PC-9 (cell line): ENCODE data around the gene CCL19. TPM values are rescaled to one million over a fixed set of nuclear protein-coding genes. Genes with fewer than 3 reads are reported as not detected.

ENCODE experiments used
- BruUV-seq: library from RNA; stranded (reverse); fragments of 400-500 nt; replicated peaks from 2 replicates; lab custom pipeline; 2021; lab: Mats Ljungman, UMichigan
- CTCF ChIA-PET: fragments of 300-600 bp; sonication (Branson Sonifier 250); formaldehyde crosslinking; loops from one replicate; lab custom pipeline; 2022; ENCODE audit warnings: antibody characterized with exemption; lab: Charles Lee
- POLR2A ChIA-PET: fragments of 300-600 bp; sonication (Branson Sonifier 250); formaldehyde crosslinking; loops from one replicate; lab custom pipeline; 2022; ENCODE audit warnings: antibody characterized with exemption; ENCODE audit not compliant: unreplicated experiment; lab: Charles Lee
- DNase-seq, 2 experiments: peaks; one replicate each; pipeline versions ENCODE4 v3.0.0 to v3.0.0-alpha.2; 2015 to 2022; ENCODE audit warnings: mixed read lengths in 1 of 2
- H2AFZ ChIP-seq: fragments of 200-600 bp; sonication (generic); 2 replicates; pipeline ENCODE4 v1.8.1; 2017; ENCODE audit warnings: antibody characterized with exemption
- H3F3A ChIP-seq: fragments of 200-600 bp; sonication (generic); 2 replicates; pipeline ENCODE4 v1.8.1; 2017; ENCODE audit warnings: antibody characterized with exemption, mild to moderate bottlenecking, low read depth; ENCODE audit not compliant: insufficient read depth
- H3K27ac ChIP-seq: fragments of 200-600 bp; sonication (generic); 2 replicates; pipeline ENCODE4 v1.6.1; 2016; ENCODE audit warnings: mixed run types
- H3K27me3 ChIP-seq: fragments of 200-600 bp; sonication (generic); 2 replicates; pipeline ENCODE4 v1.6.1; 2016; ENCODE audit warnings: low read depth, mixed run types; ENCODE audit not compliant: insufficient read depth
- H3K36me3 ChIP-seq: fragments of 200-600 bp; sonication (generic); 2 replicates; pipeline ENCODE4 v1.6.1; 2016; ENCODE audit warnings: low read depth, mixed run types
- H3K4me1 ChIP-seq: fragments of 200-600 bp; sonication (generic); replicated peaks from 2 replicates; pipeline ENCODE4 v1.6.1; 2016; ENCODE audit warnings: mixed run types; ENCODE audit not compliant: insufficient read depth
- H3K4me2 ChIP-seq: fragments of 200-600 bp; sonication (generic); 2 replicates; pipeline ENCODE4 v1.6.1; 2017; ENCODE audit warnings: mixed run types
- H3K4me3 ChIP-seq: fragments of 200-600 bp; sonication (generic); 2 replicates; pipeline ENCODE4 v1.6.1; 2016; ENCODE audit warnings: mixed run types
- H3K79me2 ChIP-seq: fragments of 200-600 bp; sonication (generic); 2 replicates; pipeline ENCODE4 v1.6.1; 2017; ENCODE audit warnings: low read depth, mixed run types
- H3K9me2 ChIP-seq: fragments of 200-600 bp; sonication (generic); 2 replicates; pipeline ENCODE4 v1.8.1; 2017; ENCODE audit warnings: mild to moderate bottlenecking; ENCODE audit not compliant: insufficient read depth
- H3K9me3 ChIP-seq: fragments of 200-600 bp; sonication (generic); 2 replicates; pipeline ENCODE4 v1.8.1; 2016; ENCODE audit warnings: low read depth; ENCODE audit not compliant: insufficient read depth
- H4K20me1 ChIP-seq: fragments of 200-600 bp; sonication (generic); 2 replicates; pipeline ENCODE4 v1.8.1; 2017; ENCODE audit not compliant: insufficient read depth
- EZH2 ChIP-seq: fragments of 200-600 bp; sonication (generic); IDR thresholded peaks from 2 replicates; pipeline ENCODE4 v1.8.0; 2017; ENCODE audit warnings: antibody characterized with exemption, low read depth
- intact Hi-C: fragments of 100-400 bp; cut with micrococcal nuclease; formaldehyde crosslinking; loops from one replicate; pipeline ENCODE4 v1.10.0; 2022; ENCODE audit not compliant: unreplicated experiment
- total RNA-seq: library from RNA; stranded (reverse); gene quantifications from 2 replicates; pipeline ENCODE4 v1.2.3, GENCODE V29; 2021
- TF ChIP-seq, protein P1 (sequence below): fragments of 200-600 bp; sonication (generic); conservative IDR thresholded peaks from 2 replicates; pipeline ENCODE4 v1.6.1; 2017; ENCODE audit warnings: mixed run types, antibody characterized with exemption, mild to moderate bottlenecking, moderate library complexity

CCL19 gene
- total RNA-seq, 1 experiment from 2014 or later, result not detected

DNA sequence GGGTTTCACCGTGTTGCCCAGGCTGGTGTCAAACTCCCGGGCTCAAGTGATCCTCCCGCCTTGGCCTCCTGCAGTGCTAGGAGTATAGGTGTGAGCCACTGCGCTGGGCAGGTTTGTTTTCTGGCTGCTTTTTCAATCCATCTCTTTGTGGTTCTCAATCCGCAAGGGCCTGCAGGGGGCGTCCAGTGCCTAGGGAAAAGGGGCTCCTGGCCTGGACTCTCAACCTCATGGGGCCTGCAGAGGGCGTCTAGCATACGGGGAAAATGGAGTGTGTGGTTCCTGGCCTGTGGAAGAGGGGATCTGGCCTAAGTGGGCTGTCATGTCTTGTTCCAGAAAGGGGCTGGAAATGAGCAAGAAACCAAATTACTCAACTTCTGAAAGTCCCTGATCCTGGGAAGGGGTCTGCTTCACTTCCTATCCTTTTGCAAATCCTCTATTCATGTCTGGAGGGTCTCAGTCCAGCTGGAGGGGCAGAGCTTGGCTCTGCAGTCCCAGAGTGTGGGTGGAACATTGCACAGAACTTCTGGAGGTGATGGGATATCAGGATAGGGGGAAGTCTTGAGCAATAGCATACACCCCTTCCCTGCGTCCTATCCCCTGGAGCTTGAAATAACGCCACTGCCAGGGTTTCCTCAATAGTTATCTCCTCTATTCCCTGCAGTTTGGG lies 15.9 kb downstream of the CCL19 start:
- BruUV-seq, result no TSS peak
- Histone ChIP-seq H3K4me3 (no peak overlapping the region), H3K36me3 (no peaks in the 10 kb centered on the region), H3K9me3 (no peaks in the 10 kb centered on the region), H3K4me2 (no peak overlapping the region), H3K27me3 (no peaks in the 10 kb centered on the region), H3K27ac (no peak overlapping the region), H4K20me1 (no peaks in the 10 kb centered on the region), H3K9me2 (no peaks in the 10 kb centered on the region), H3F3A (no peaks in the 10 kb centered on the region), H2AFZ (no peak overlapping the region), H3K79me2 (no peaks in the 10 kb centered on the region), H3K4me1 (no peaks in the 10 kb centered on the region)
- intact Hi-C loops, result no loop called here
- POLR2A ChIA-PET, result no interaction called here
- TF ChIP-seq, protein P1, sequence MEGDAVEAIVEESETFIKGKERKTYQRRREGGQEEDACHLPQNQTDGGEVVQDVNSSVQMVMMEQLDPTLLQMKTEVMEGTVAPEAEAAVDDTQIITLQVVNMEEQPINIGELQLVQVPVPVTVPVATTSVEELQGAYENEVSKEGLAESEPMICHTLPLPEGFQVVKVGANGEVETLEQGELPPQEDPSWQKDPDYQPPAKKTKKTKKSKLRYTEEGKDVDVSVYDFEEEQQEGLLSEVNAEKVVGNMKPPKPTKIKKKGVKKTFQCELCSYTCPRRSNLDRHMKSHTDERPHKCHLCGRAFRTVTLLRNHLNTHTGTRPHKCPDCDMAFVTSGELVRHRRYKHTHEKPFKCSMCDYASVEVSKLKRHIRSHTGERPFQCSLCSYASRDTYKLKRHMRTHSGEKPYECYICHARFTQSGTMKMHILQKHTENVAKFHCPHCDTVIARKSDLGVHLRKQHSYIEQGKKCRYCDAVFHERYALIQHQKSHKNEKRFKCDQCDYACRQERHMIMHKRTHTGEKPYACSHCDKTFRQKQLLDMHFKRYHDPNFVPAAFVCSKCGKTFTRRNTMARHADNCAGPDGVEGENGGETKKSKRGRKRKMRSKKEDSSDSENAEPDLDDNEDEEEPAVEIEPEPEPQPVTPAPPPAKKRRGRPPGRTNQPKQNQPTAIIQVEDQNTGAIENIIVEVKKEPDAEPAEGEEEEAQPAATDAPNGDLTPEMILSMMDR, result peak; percentile 64
- TF ChIP-seq EZH2, result no peak
- DNase-seq, result peak in 1 of 2 experiments; percentile 16
- CTCF ChIA-PET, result no interaction called here

DNA sequence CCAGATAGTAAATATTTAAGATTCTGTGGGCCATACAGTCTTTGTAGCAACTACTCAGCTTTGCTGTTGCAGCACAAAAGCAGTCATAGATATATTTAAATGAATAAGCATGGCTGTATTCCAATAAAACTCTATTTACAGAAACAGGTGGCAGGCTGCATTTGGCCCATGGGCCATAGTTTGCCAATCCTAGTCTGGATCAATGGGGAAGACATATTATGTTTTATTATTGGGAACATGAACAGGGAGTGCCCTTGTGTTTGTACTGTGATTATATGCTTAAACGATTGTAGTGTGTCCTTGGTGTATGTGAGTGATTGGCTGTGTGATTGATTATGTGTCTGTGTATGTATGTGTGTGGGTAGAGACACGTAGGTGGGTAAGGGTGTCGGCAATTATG lies 16.6 kb downstream of the CCL19 start:
- no peak overlapping the region for H3K27ac ChIP-seq
- BruUV-seq, result no TSS peak
- H3F3A ChIP-seq, result no peaks in the 10 kb centered on the region
- no peak overlapping the region for H2AFZ ChIP-seq
- H3K4me2 ChIP-seq, result no peak overlapping the region
- H3K79me2 ChIP-seq, result no peaks in the 10 kb centered on the region
- H3K9me3 ChIP-seq, result no peaks in the 10 kb centered on the region
- TF ChIP-seq EZH2, result no peak
- TF ChIP-seq, protein P1, result no peak
- no peaks in the 10 kb centered on the region for H4K20me1 ChIP-seq
- intact Hi-C loops, result no loop called here
- CTCF ChIA-PET, result no interaction called here
- no peak overlapping the region for H3K4me3 ChIP-seq
- no peaks in the 10 kb centered on the region for H3K9me2 ChIP-seq
- H3K27me3 ChIP-seq, result no peaks in the 10 kb centered on the region
- no peaks in the 10 kb centered on the region for H3K36me3 ChIP-seq
- POLR2A ChIA-PET, result no interaction called here
- no peaks in the 10 kb centered on the region for H3K4me1 ChIP-seq
- no peak for DNase-seq

DNA sequence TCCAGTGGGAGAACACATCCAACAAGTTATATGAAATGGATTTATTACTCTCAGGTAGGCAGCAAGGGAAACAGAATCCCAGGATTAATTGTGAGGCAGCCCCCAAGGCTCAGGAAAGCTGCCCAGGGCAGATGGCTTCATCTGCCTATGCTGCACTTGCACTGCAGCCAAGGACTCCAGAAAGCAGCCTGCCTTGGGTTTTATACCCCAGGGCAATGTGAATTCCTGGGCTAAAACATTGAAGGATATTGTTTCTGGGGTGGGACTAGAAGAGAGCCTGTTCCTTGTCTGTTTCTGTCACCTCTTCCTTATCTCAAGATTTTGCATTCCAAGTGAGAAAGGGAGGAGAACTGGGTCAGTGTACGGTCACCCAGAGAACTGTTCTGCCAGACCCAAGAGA lies 19.8 kb downstream of the CCL19 start:
- Histone ChIP-seq H3K4me2 (no peak overlapping the region), H3K27ac (no peak overlapping the region), H3K9me3 (no peaks in the 10 kb centered on the region), H4K20me1 (no peaks in the 10 kb centered on the region), H3K27me3 (no peaks in the 10 kb centered on the region), H3F3A (no peaks in the 10 kb centered on the region), H3K4me3 (no peak overlapping the region), H3K79me2 (no peaks in the 10 kb centered on the region), H3K4me1 (no peaks in the 10 kb centered on the region), H3K9me2 (no peaks in the 10 kb centered on the region), H3K36me3 (no peaks in the 10 kb centered on the region), H2AFZ (no peak overlapping the region)
- no peak for DNase-seq
- ChIA-PET POLR2A (no interaction called here), CTCF (no interaction called here)
- intact Hi-C loops, result no loop called here
- TF ChIP-seq EZH2, result no peak
- BruUV-seq, result no TSS peak
